Urinary bladder (tissue), 4 donors: ENCODE measurements around the gene HIBADH. TPM values are rescaled to one million over a fixed set of nuclear protein-coding genes. Genes with fewer than 3 reads are reported as not detected.
"Not testable (repeated sequence)": the region's sequence is repeated elsewhere in the genome, so short reads cannot be mapped to it uniquely, and the experiment has no call there.

Experiments used
- DNase-seq: peaks from one replicate; pipeline ENCODE4 v3.0.0-alpha.2; 2015; ENCODE audit errors: extremely low spot score
- H3K27ac ChIP-seq: one replicate; pipeline ENCODE4 v1.5.1; 2013; ENCODE audit warnings: low read depth, mild to moderate bottlenecking, moderate library complexity
- H3K36me3 ChIP-seq: one replicate; pipeline ENCODE4 v1.6.1; 2013; ENCODE audit warnings: mild to moderate bottlenecking, moderate library complexity; ENCODE audit not compliant: insufficient read depth
- H3K4me1 ChIP-seq: one replicate; pipeline ENCODE4 v1.6.1; 2013; ENCODE audit warnings: mild to moderate bottlenecking, moderate library complexity; ENCODE audit not compliant: insufficient read depth
- H3K4me3 ChIP-seq: one replicate; pipeline ENCODE4 v1.5.1; 2013; ENCODE audit warnings: low read depth, low read length
- WGBS: extraction: QIAGEN DNeasy Blood & Tissue Kit; methylation state at CpG from one replicate; pipeline ENCODE4 v1.1.7; 2013; 5-methylcytosine and 5-hydroxymethylcytosine counted together
- polyA plus RNA-seq: library from polyadenylated mRNA; stranded (reverse); fragments of 200-250 nt; gene quantifications from one replicate; pipeline ENCODE4 v1.2.3, GENCODE V29; 2013
- total RNA-seq: library from RNA; depleted of rRNA; stranded (reverse); fragments of >200 nt; gene quantifications from one replicate; pipeline ENCODE4 v1.2.3, GENCODE V29; 2014
- donor health status: healthy with polysubstance abuse.
- donor health status: healthy.

HIBADH gene
- total and polyA plus RNA-seq, 2 donors: 47.0 to 52.4 TPM

DNA sequence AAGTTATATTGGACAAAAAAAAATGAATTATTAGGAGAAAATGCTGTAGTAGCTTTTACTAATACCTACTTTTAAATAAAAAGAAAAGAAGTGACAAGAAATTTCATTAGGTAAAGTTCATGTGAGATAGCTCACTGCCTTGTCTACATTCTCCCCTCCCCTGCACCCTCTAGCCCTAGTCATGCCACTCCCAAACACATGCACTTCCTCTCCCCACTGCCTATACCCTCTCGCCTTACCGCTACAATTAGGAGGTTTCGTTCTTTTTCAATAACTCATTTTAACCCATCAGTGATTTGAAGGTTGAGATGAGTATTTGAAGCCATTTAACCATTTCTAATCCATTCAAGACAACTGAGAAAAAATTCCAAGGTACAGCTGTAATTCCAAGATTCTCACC is 75.3 kb downstream of the HIBADH start:
- 93% methylated on average over 3 of the region's 3 CpGs for WGBS
- no peak overlapping the region for H3K27ac ChIP-seq

DNA sequence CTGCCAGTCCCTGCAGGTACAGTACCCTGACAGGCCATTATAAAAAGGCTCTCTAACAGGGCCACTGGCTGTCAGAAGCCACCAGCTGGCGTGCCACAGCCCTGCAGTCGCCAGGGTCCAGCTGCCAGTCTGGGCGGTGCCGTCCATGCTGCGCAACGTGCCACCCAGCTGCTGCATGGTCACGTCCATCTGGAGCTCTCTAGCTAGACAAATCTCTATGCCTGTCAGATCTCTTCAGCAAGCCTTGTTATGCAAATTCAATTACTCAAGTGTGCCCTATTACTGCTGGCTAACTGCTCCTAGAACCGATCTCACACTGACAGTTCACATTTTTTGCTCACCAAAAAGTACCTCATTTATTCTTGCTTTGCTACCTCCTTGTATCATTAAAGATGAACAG is 75.9 kb downstream of the HIBADH start:
- Histone ChIP-seq H3K4me1 (no peaks in the 10 kb centered on the region), H3K4me3 (no peak overlapping the region), H3K27ac (no peak overlapping the region), H3K36me3 (peaks cover 2% of the 10 kb centered on the region)
- WGBS: 92% methylated on average over 8 of the region's 8 CpGs
- DNase-seq: no peak

More for the DNA sequence above, 75.3 kb downstream of the HIBADH start:
- peaks cover 2% of the 10 kb centered on the region for H3K36me3 ChIP-seq
- no peaks in the 10 kb centered on the region for H3K4me1 ChIP-seq
- no peak for DNase-seq
- no peak overlapping the region for H3K4me3 ChIP-seq

DNA sequence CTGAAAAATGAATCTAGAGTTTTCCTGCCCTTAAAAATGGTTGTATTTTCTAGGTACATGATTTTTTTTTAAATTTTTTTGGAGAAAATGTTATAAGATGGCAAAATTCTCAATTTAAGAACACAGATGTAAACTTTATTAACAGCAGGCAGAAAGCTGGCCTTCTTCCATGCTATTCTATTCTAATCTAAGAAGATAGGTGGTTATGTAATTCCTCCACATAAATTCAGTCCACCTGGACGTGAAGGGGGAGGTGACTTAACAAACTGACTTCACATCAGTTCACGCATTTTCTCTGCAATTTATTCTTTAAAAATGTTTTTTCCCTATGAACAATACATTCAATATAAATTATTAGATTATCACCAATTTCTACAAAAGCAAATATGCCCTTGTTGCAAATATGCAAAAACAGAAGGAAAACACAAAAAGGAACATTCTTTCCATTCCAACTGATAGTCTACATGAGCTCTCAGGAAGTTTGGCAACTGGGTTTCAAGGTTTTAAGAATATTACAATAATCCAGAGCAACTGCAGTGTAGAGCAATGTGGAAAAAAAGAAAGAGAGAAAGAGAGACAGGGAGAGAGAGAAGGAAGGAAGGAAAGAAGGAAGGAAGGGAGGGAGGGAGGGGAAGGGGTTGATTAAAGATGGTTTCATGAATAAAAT is 76.8 kb downstream of the HIBADH start:
- no peak for DNase-seq
- H3K4me1 ChIP-seq: no peaks in the 10 kb centered on the region
- H3K4me3 ChIP-seq: no peak overlapping the region
- 45% methylated on average over 2 of the region's 2 CpGs for WGBS
- peaks cover 2% of the 10 kb centered on the region for H3K36me3 ChIP-seq
- H3K27ac ChIP-seq: no peak overlapping the region

DNA sequence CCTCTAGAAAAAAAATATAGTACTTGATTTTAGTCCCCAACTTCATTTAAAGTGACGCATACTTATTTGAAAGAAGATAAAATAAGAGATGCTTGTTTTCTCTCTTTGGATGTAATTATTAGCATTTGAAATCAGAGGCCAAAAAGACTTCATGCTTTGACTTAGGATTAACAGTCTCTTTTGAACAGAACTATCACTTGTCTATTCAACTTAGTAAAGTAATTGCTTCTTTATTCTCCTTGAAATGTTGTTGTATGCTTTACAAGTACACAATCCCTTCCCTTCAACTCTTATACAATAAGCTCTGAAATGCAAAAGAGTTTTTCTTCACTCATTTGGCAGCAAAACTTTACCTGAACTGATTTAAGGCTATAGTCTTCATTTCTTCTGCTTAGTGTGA is 80.8 kb downstream of the HIBADH start:
- DNase-seq: no peak
- Histone ChIP-seq H3K4me1 (no peaks in the 10 kb centered on the region), H3K36me3 (no peaks in the 10 kb centered on the region), H3K27ac (no peak overlapping the region), H3K4me3 (no peak overlapping the region)
- WGBS: 96% methylated on average over 1 of the region's 1 CpG

DNA sequence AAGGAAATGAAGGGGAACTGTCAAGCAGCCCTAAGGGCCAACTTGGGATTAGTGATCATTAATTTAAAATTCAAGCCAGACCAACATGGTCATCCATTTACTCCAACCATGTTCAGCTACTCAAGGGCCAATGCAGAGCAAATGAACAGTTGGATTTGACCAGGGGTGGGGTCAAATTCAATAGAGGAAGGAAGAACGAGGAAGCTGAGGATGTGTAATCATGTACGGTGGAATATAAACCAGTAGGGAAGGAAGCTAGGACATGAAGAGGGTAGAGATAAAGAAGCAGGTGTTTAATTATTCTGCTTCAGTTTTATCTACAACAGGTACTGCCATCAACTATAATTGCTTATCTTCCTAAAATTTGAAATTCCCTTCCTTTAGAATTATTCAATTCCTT is 81.6 kb downstream of the HIBADH start:
- Histone ChIP-seq H3K27ac (no peak overlapping the region), H3K4me3 (no peak overlapping the region), H3K4me1 (no peaks in the 10 kb centered on the region), H3K36me3 (no peaks in the 10 kb centered on the region)
- WGBS: 91% methylated on average over 2 of the region's 2 CpGs
- no peak for DNase-seq

DNA sequence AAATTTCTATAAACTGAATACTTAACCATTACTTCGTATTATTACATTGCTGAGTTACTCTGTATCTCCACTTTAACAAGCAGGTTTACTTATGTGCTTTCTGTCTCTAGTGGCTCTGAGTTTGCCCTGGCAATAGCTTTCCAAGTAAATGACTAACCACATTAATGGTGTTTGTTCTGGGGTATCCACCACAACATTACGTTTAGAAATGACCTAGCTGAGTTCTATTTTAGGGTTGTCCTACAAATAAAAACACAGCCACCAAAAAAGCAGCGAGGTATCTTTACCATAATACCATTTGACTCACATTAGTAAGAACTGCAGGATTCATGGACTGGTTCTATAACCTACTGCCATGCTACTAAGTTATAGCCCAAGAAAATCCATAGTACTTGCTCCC is 83.1 kb downstream of the HIBADH start:
- H3K36me3 ChIP-seq: no peaks in the 10 kb centered on the region
- 69% methylated on average over 3 of the region's 3 CpGs for WGBS
- DNase-seq: no peak
- H3K4me1 ChIP-seq: no peaks in the 10 kb centered on the region
- no peak overlapping the region for H3K27ac ChIP-seq
- no peak overlapping the region for H3K4me3 ChIP-seq

DNA sequence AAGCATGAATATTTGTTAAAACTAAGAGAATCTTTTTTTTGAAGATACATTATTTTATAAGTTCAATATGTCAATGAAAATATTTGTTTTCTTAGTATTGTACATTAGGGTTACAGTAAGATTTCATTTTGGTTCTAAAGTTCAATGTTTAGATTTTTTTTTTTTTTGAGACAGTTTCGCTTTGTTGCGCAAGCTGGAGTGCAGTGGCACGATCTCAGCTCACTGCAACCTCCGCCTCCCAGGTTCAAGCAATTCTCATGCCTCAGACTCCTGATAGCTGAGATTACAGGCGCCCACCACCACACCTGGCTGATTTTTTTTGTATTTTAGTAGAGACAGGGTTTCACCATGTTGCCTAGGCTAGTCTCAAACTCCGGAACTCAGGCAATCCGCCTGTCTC is 84.5 kb downstream of the HIBADH start:
- not testable (repeated sequence) for H3K36me3 ChIP-seq, H3K27ac ChIP-seq, H3K4me1 ChIP-seq, DNase-seq, H3K4me3 ChIP-seq
- WGBS: 87% methylated on average over 7 of the region's 7 CpGs

DNA sequence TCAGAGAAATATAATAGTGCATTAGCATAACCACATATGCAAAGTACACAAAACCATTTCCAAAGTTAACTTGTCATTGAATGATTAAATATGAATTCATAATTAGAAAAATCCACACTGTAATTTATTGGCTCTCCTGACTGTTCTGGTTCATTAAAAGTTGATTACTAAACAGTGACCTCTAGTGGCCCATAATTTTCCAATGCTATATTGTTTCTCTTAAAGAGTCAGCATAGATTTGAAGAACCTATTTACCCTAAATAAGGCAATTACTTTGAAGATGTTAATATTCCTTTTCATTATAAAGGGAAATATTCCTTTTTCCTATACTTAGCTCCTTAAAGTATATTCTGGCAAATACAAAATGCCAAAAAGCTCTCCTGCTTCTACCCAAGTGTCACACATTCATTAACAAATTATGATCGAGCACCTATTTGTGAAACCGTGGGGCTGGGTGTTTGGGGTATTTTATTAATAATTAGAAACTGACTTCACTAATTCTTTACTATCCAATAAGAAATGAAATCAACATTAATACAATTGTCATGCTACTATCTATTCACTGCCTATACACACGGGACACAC is 86.2 kb downstream of the HIBADH start:
- H3K4me1 ChIP-seq: no peaks in the 10 kb centered on the region
- peak; percentile 50 for DNase-seq
- no peak overlapping the region for H3K4me3 ChIP-seq
- no peaks in the 10 kb centered on the region for H3K36me3 ChIP-seq
- 94% methylated on average over 3 of the region's 3 CpGs for WGBS
- no peak overlapping the region for H3K27ac ChIP-seq

DNA sequence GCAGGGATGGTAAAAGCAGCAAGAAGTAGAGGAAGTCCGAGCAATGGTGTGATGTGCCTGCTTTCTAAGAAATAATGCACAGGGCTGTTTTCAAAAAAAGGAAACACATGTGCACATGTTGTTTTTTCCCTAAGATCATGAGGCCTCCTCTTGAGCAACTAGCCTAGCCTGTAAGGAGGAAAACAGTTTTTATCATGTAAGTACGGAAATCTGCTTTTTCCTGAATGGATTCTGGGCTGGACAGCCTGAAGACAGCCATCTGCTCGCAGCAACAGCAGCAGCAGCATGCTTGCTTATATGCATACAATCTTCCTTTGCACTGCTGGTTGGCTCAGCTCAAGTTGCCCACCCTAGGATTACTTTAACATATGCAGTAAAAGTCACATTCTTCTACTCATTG is 87.1 kb downstream of the HIBADH start:
- H3K36me3 ChIP-seq: no peaks in the 10 kb centered on the region
- DNase-seq: peak; percentile 18
- 57% methylated on average over 3 of the region's 3 CpGs for WGBS
- H3K4me3 ChIP-seq: no peak overlapping the region
- H3K27ac ChIP-seq: no peak overlapping the region
- H3K4me1 ChIP-seq: no peaks in the 10 kb centered on the region

DNA sequence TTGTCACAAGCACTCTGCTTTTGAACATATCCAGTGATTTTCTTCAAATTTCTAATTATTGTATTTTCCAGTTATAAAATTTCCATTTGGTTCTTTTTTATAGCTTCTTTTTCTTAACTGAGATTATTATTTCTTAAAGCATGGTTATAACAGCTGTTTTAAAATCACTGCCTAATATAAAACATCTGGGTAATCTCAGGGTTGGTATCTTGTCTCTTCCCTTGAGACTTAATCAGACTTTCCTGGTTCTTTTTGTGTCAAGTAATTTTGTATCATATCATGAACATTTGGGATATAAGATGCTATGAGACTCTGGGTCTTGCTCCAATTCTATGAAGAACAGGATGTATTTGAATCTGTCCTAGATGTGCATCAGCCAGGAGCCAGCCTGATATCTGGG is 93.6 kb downstream of the HIBADH start:
- H3K4me3 ChIP-seq: no peak overlapping the region
- H3K27ac ChIP-seq: no peak overlapping the region
- no peaks in the 10 kb centered on the region for H3K36me3 ChIP-seq
- no peaks in the 10 kb centered on the region for H3K4me1 ChIP-seq
- DNase-seq: no peak

DNA sequence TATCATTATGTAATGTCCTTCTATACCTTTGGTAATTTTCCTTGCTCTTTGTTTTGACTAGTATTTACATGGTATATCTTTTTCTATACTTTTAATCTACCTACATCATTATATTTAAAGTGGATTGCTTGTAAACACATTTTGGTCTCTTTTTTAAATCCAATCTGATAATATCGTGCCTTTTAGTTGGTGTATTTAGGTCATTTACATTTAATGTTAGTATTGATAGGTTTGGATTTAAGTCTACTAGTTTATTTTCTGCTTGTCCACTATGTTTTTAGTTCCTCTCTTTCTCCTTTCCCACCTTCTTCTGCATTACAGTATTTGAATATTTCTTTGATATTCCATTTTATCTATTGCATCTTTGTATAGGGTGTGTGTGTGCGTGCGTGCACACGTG is 95.4 kb downstream of the HIBADH start:
- no peaks in the 10 kb centered on the region for H3K4me1 ChIP-seq
- no peak for DNase-seq
- no peaks in the 10 kb centered on the region for H3K36me3 ChIP-seq
- 98% methylated on average over 4 of the region's 4 CpGs for WGBS
- H3K4me3 ChIP-seq: no peak overlapping the region
- H3K27ac ChIP-seq: no peak overlapping the region

DNA sequence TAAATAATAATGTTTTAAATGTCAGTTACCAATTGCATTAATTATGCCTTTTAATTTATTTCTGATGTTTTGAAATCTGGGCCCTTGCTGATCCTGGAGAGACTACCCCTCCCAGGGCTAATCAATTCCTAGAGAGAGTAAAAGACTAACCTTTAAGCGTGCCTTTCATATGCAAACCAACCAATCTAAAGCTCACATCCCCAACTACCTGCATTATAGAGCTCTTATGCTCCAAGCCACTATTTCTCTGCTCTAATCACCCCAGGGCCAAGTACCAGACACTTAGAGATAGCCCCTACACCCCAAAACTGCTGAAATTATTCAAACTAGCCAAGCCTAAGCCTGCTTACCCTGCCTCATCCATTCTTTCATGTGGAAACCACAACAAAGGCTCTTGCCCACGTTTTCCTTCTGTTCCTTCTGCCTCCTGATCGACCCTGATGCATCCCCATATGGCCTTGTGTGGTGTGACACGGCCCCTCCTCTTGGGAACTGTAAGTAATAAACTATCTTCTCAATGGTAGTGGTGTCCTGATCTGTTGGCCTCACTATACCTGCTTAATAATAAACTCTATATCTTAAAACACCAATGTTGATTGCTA is 97.7 kb downstream of the HIBADH start:
- Histone ChIP-seq H3K36me3 (no peaks in the 10 kb centered on the region), H3K4me1 (no peaks in the 10 kb centered on the region), H3K27ac (no peak overlapping the region), H3K4me3 (no peak overlapping the region)
- 69% methylated on average over 4 of the region's 4 CpGs for WGBS
- no peak for DNase-seq

DNA sequence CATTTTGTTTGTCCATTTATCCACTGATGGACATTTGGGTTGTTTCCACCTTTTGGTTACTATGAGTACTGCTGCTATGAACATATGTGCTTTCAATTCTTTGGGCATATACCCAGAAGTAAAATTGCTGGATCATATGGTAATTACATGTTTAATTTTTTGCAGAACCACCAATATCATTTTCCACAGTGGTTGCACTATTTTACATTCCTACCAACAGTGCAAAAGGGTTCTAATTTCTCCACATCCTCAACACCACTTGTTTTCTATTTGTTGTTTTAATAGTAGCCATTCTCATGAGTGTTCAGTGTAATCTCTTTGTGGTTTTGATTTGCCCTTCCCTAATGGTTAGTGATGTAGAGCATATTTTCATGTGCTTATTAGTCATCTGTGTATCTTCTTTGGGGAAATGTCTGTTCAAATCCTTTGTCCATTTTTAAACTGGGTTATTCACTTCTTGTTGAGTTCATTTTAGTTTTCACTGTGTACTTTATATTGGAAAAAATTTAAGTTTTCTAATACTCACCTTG is 101.9 kb downstream of the HIBADH start:
- DNase-seq: no peak
- Histone ChIP-seq H3K27ac (no peak overlapping the region), H3K36me3 (no peaks in the 10 kb centered on the region), H3K4me1 (no peaks in the 10 kb centered on the region), H3K4me3 (no peak overlapping the region)

DNA sequence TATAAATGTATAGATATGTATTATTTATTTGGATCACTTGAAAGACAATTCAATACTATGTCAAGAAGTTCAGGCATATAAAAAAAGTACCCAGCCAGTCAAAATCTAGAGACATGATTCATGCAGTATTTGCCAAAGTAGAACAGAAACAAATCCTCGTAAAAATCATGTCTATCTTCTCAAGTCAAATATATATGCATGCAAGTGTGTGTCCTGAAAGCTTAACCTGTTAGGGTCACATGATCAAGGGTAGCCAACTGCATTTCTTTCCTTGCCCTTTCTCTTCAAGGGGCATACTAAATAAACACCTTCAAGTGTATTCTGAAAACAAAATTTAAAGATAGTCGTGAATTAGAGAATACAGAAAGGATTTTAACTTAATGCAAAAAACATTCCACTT is 107.0 kb downstream of the HIBADH start:
- Histone ChIP-seq H3K4me1 (no peaks in the 10 kb centered on the region), H3K36me3 (no peaks in the 10 kb centered on the region), H3K27ac (no peak overlapping the region), H3K4me3 (no peak overlapping the region)
- 86% methylated on average over 2 of the region's 2 CpGs for WGBS
- no peak for DNase-seq
